Hematopoietic multipotent progenitor cell treated with erythropoietin and hydrocortisone succinate and interleukin-3 and kit ligand, for 6 days (in vitro differentiated cells): ENCODE results near the gene CXCL5.
"Not testable (repeated sequence)": the region's sequence is repeated elsewhere in the genome, so short reads cannot be mapped to it uniquely, and the experiment has no call there.

ENCODE experiments used
- DNase-seq: peaks from one replicate; pipeline ENCODE4 v3.0.0-alpha.2; 2015

CXCL5 gene

GRCh38 chr4:74014332-74014731 lies 15.9 kb upstream of the CXCL5 start:
- peak; percentile 19 for DNase-seq

- no peak for DNase-seq
These were observed 14.8 kb upstream of the CXCL5 start for GRCh38 chr4:74013264-74013663.

GRCh38 chr4:74012130-74012529 lies 13.7 kb upstream of the CXCL5 start:
- DNase-seq: no peak

GRCh38 chr4:74009307-74009706 lies 10.8 kb upstream of the CXCL5 start:
- DNase-seq: no peak

- no peak for DNase-seq
These were observed 7.6 kb upstream of the CXCL5 start for GRCh38 chr4:74006009-74006476.

GRCh38 chr4:74005528-74005927 lies 7.1 kb upstream of the CXCL5 start:
- DNase-seq: no peak

- DNase-seq: no peak
These were observed 6.2 kb upstream of the CXCL5 start for GRCh38 chr4:74004668-74005067.

GRCh38 chr4:74000301-74000700 lies 1.8 kb upstream of the CXCL5 start:
- DNase-seq: no peak

- no peak for DNase-seq
These were observed 6.4 kb downstream of the CXCL5 start for GRCh38 chr4:73992050-73992449.

GRCh38 chr4:73991742-73992000 lies 6.8 kb downstream of the CXCL5 start:
- no peak for DNase-seq

GRCh38 chr4:73990988-73991741 lies 7.3 kb downstream of the CXCL5 start:
- no peak for DNase-seq

GRCh38 chr4:73989928-73990327 lies 8.5 kb downstream of the CXCL5 start:
- DNase-seq: no peak

- DNase-seq: no peak
These were observed 9.4 kb downstream of the CXCL5 start for GRCh38 chr4:73989031-73989430.

GRCh38 chr4:73988061-73988460 lies 10.4 kb downstream of the CXCL5 start, which contains the start of gene PPBP:
TSS of gene PPBP (minus strand) at chr4:73988190. CDS start at chr4:73988103, 87 bp downstream.
- DNase-seq: peak; percentile 19

GRCh38 chr4:73985528-73985852 lies 13.0 kb downstream of the CXCL5 start:
- DNase-seq: no peak

- DNase-seq: no peak
These were observed 13.5 kb downstream of the CXCL5 start for GRCh38 chr4:73984736-73985527.

- not testable (repeated sequence) for DNase-seq
These were observed 17.3 kb downstream of the CXCL5 start for GRCh38 chr4:73981175-73981574.

- no peak for DNase-seq
These were observed 19.0 kb downstream of the CXCL5 start for GRCh38 chr4:73979407-73979957.

GRCh38 chr4:73978886-73979285 lies 19.6 kb downstream of the CXCL5 start:
- DNase-seq: peak; percentile 30

- no peak for DNase-seq
These were observed 21.8 kb downstream of the CXCL5 start for GRCh38 chr4:73976716-73977115.

GRCh38 chr4:73976217-73976616 lies 22.3 kb downstream of the CXCL5 start:
- DNase-seq: no peak

GRCh38 chr4:73974352-73974751 lies 24.1 kb downstream of the CXCL5 start:
- DNase-seq: no peak

- no peak for DNase-seq
These were observed 27.5 kb downstream of the CXCL5 start for GRCh38 chr4:73970945-73971344.

GRCh38 chr4:73970011-73970410 lies 28.5 kb downstream of the CXCL5 start:
- DNase-seq: no peak
